OCI-LY1 (cell line): ENCODE measurements around the gene CNOT8.

Experiments
- CTCF ChIP-seq: fragments of 200-600 bp; sonication (generic), shearing (Covaris generic); IDR thresholded peaks from 2 replicates; pipeline ENCODE4 v1.5.1; 2017; ENCODE audit warnings: mild to moderate bottlenecking, antibody characterized with exemption, low read length, moderate library complexity, mixed read lengths
- EZH2 ChIP-seq: fragments of 200-600 bp; sonication (generic), shearing (Covaris generic); IDR thresholded peaks from 2 replicates; pipeline ENCODE4 v1.8.0; 2017; ENCODE audit warnings: borderline replicate concordance, mixed run types, mild to moderate bottlenecking, antibody characterized with exemption, low read length, moderate library complexity, mixed read lengths

GRCh38 chr5:154836225-154836624 is 22.2 kb upstream of the CNOT8 start:
- no peak for TF ChIP-seq CTCF
- TF ChIP-seq EZH2: no peak
